Activated naive CD8-positive, alpha-beta T cell (primary cell): ENCODE data around the gene SKAP2.

ENCODE experiments used
- H3K27ac Mint-ChIP-seq: one replicate; pipeline ENCODE4 v1.8.0; 2021; ENCODE audit warnings: mixed read lengths
- H3K27me3 Mint-ChIP-seq: one replicate; pipeline ENCODE4 v1.8.0; 2021; ENCODE audit warnings: mixed read lengths
- H3K36me3 Mint-ChIP-seq: one replicate; pipeline ENCODE4 v1.8.0; 2021; ENCODE audit warnings: mixed read lengths
- H3K4me1 Mint-ChIP-seq: one replicate; pipeline ENCODE4 v1.8.0; 2021; ENCODE audit warnings: low read depth, mixed read lengths
- H3K4me3 Mint-ChIP-seq: one replicate; pipeline ENCODE4 v1.8.0; 2021; ENCODE audit warnings: mild to moderate bottlenecking, mixed read lengths
- H3K9me3 Mint-ChIP-seq: one replicate; pipeline ENCODE4 v1.8.0; 2021; ENCODE audit warnings: low read depth, mixed read lengths

SKAP2 gene

DNA sequence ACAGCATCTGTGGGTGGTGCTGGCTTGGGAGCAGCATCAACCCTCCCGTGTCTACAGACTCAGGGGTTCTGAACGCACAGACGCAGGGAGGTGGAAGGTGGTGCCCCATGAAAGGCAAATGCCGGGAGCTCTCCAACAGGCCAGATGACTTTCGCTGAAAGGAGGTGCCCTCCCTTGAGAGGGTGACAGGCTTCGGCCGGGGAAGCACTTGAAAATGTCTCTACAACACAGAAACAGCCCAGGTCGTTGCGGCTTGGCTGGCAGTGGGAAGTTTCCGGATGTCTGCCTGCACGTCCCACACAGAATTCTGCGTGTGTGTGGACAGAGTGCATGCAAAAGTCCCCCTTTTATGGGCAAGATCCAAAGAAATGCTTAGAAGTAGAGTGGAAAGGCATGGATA, 239.6 kb downstream of the SKAP2 start:
- H3K4me1 Mint-ChIP-seq, result no peaks in the 10 kb centered on the region
- H3K36me3 Mint-ChIP-seq, result no peaks in the 10 kb centered on the region
- H3K4me3 Mint-ChIP-seq, result no peak overlapping the region
- no peak overlapping the region for H3K27ac Mint-ChIP-seq
- H3K9me3 Mint-ChIP-seq, result no peaks in the 10 kb centered on the region
- H3K27me3 Mint-ChIP-seq, result peaks cover 7% of the 10 kb centered on the region

DNA sequence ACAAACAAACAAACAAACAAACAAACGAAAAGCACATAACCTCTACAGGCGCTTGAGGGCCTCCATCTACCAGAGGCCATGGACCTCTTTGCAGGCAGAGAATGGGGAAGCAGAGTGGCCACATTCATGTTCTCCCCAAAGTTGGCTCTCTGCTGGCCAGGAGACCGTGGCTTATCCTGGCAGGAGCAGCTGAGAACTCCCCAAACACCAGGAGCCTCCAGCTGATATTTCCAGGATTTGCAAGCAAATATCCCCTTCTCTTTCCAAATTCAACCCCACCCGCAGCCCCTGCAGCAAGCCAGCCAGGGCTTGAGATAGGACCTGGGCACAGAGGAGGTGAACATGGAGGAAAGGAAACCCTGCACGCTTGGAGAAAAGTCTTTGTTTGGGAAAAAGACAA, 240.0 kb downstream of the SKAP2 start:
- Mint-ChIP-seq H3K27ac (no peak overlapping the region), H3K9me3 (no peaks in the 10 kb centered on the region), H3K36me3 (no peaks in the 10 kb centered on the region), H3K4me3 (no peak overlapping the region), H3K27me3 (peaks cover 4% of the 10 kb centered on the region), H3K4me1 (no peaks in the 10 kb centered on the region)

GRCh38 chr7:26620352-26620751, 244.0 kb downstream of the SKAP2 start:
- Mint-ChIP-seq H3K27me3 (peaks cover 3% of the 10 kb centered on the region), H3K4me1 (no peaks in the 10 kb centered on the region), H3K9me3 (no peaks in the 10 kb centered on the region), H3K27ac (no peak overlapping the region), H3K36me3 (no peaks in the 10 kb centered on the region), H3K4me3 (no peak overlapping the region)

- H3K27me3 Mint-ChIP-seq, result peaks cover 3% of the 10 kb centered on the region
- no peaks in the 10 kb centered on the region for H3K4me1 Mint-ChIP-seq
- no peaks in the 10 kb centered on the region for H3K9me3 Mint-ChIP-seq
- H3K36me3 Mint-ChIP-seq, result no peaks in the 10 kb centered on the region
- no peak overlapping the region for H3K4me3 Mint-ChIP-seq
- H3K27ac Mint-ChIP-seq, result no peak overlapping the region
Measured at GRCh38 chr7:26619348-26619984, 244.9 kb downstream of the SKAP2 start.

DNA sequence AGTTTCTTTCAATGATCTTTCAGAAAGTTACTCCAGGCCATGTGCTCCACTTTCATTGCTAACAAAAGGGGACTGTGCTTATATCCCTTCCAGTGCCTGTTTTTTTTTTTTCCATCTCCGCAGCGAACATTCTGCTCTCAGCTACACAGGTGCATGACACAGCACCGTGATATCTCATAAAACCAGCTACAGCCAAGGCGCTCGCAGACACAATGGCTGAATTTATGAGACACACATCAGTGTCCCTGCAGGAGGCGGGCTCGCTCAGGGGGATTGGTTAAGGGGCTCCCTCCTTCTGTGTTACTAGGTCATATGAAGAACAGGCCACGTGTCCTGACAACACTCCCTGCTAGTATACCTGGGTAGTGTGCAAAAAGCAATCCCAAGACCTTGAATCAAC, 245.5 kb downstream of the SKAP2 start:
- H3K36me3 Mint-ChIP-seq, result no peaks in the 10 kb centered on the region
- no peaks in the 10 kb centered on the region for H3K9me3 Mint-ChIP-seq
- H3K27me3 Mint-ChIP-seq, result peaks cover 3% of the 10 kb centered on the region
- no peaks in the 10 kb centered on the region for H3K4me1 Mint-ChIP-seq
- H3K27ac Mint-ChIP-seq, result no peak overlapping the region
- H3K4me3 Mint-ChIP-seq, result no peak overlapping the region

DNA sequence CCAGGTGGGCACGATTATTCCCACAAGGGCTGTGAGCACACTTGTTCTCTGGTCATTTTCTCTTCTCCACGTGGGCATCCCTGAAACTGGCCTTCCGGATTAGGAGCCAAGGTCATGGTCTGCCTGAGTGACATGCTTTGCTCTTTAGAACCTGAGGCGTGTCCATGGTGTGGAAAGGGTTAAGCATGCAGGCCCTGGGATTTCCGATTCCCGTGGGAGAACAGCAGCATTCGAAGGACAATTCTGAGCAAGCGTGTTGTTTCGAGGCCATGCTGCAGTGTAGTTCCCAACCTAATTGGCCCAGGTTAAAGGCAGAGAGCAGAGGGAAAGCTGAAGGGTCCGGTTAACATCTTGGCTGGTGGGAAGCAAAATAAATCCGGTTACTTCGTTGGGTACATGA, 245.9 kb downstream of the SKAP2 start:
- no peaks in the 10 kb centered on the region for H3K9me3 Mint-ChIP-seq
- peaks cover 3% of the 10 kb centered on the region for H3K27me3 Mint-ChIP-seq
- no peak overlapping the region for H3K4me3 Mint-ChIP-seq

More for the DNA sequence above, 245.9 kb downstream of the SKAP2 start:
- Mint-ChIP-seq H3K4me1 (no peaks in the 10 kb centered on the region), H3K36me3 (no peaks in the 10 kb centered on the region), H3K27ac (no peak overlapping the region)
